Stimulated activated CD4-positive, alpha-beta T cell treated with anti-CD3 and anti-CD28 coated beads, Interleukin-1b, Interleukin-23, amount 100 ng/mL, for 24 hours (primary cell): ENCODE results near the gene TXK.
"Not testable (repeated sequence)": the region's sequence is repeated elsewhere in the genome, so short reads cannot be mapped to it uniquely, and the experiment has no call there.

Experiments
- DNase-seq, 4 experiments: peaks; one replicate each; pipeline ENCODE4 v3.0.0-alpha.2; 2020; ENCODE audit warnings: low read depth in 4 of 4, low spot score in 1 of 4

Gene TXK

DNA sequence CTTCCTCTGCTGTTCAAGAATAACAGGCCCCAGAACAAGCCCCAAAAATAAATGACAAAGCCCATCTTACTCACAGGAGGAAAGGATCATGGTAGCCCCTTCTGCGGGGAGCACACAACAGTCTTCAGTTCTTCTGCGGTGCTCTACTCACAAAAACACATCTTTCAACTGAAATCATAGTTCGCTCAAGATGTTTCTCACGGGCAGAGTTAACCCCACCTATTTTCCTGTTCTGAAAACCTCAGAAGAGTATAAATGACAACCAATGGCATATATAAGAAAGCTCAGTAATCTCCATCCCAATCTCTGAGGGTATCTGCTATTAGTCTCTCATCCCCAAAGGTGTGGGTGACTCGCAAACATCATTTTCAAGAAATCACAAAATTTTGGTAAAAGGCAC lies at the start of gene TXK:
TXK (minus strand) TSS at position 170 of the 400 bp plus-strand sequence; CDS start at position 90, 80 bp downstream.
- no peak for DNase-seq

DNA sequence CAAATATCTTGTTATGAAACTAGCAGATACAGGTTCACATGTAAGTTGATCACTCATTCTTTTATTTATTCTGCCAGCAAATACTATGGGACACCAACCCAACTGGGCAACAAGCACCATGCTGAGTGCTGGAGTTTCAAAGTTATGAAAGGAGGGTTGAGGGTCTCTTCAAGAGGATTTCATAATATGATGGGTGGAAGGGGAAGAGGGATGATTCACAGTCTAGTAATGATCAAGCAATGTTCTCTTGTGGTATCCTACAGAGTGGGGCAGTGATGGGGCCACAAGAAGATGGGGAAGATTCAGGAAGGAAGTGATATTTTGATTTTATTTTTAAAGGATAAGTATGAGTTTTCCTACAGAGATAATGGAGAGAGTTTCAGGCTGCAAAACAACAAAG lies 46.2 kb upstream of the TXK start:
- no peak for DNase-seq

DNA sequence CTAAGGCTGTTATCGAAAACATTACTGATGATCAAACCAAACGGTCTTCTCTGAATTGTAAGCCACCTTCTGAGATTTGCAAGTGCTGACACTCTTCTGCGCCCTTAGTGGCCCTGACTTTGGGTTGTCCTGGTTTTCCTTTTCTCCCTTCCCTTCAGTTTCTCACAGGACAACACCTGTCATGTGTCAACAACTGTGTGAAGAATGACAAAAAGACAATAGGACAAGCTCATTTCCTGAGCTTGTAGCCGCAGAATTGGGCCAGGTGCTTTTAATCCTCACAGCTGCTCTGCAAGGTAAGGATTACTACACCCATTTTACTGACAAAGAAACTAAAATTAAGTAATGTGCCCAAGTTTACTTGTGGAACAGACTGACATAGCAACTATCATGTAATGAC lies 44.9 kb upstream of the TXK start:
- DNase-seq = no peak

DNA sequence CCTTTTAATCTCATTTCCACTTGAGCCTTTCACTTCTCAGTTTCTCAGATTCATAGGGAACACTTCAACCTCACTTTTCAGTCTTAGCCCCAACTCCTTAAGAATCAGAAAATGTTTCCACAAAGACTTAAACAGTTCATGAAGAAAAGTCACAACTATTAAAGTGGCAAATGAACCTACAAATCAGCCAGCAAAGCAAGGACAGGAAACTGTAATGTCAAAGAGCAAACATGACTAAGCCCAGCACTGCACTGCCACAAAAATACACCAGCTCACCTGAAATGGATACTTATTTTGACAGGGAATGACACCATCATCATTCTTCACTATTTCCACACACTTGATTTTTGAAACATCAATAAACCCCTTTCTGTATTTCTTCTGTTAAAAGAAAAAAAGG lies 41.8 kb upstream of the TXK start:
- DNase-seq = no peak

DNA sequence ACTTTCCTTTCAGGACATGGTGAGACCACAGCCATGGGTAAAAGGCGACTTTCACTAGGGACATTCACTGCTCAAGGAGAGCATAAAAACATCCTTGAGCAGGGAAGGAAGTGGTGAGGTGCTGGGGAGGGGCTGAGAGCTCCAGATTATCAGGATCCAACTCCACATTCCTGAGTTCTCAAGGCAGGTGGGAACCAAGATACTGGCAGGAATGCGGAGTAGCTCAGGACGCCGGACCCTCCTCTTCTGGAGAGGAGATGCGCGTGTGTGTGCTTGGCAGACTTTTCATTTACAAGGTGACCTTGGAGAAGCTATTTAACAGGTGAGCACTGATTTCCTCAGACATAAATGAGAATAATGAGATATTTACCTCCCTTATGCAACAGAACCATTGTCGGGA lies 41.3 kb upstream of the TXK start:
- no peak for DNase-seq

- DNase-seq = no peak
These were observed 39.3 kb upstream of the TXK start for GRCh38 chr4:48173056-48173991.

DNA sequence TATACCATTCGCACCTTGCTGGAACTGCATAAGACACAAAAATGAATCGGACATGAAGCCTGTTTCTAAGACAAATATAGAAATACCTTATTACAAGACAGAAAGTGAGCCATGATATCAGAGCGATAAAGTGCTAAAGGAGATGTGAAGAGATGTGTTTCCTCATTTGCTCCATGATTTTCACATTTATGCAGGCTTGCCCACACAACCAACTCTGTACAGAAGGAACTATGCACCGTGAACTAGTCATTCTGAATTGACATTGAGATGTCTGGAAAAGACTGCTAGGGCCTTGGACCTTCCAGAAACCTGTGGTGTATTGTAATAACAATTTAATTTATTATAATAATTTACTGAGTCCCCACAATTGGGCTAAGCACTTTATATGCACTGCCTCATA lies 38.6 kb upstream of the TXK start:
- DNase-seq = no peak

DNA sequence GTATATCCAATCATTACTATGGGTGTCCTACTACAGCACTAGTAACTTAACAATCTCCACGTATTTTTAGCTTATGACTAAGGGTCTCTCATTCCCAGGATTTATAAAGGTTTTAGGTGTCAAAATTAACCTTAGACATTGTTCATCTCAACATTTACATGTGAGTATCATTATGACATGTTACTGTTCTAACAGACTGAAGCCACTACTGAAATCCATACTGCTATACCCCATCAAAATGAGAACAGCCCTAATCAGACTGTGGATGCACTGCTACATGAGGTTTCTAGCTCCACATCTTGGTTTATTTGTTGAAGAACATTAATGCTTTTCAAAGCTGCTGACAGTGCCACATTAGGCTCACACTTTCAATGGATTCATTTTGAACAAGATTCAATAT lies 35.6 kb upstream of the TXK start:
- no peak for DNase-seq

- DNase-seq = no peak
These were observed 33.7 kb upstream of the TXK start for GRCh38 chr4:48167538-48168263.

DNA sequence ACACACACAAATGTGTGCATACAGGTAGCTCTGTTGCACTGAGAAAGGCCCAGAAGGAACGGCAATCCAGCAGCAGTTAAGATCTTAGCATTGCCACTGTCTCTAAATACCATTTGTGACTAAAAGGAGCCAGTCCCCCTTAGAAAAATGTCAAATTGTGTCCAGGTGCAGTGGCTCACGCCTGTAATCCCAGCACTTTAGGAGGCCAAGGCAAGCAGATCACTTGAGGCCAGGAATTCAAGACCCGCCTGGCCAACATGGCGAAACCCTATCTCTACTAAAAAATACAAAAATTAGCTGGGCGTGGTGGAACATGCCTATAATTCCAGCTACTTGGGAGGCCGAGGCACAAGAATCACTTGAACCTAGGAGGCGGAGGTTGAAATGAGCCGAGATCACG lies 30.5 kb upstream of the TXK start:
- not testable (repeated sequence) for DNase-seq

GRCh38 chr4:48163746-48164145 lies 29.7 kb upstream of the TXK start:
- no peak for DNase-seq

GRCh38 chr4:48162162-48162561 lies 28.1 kb upstream of the TXK start:
- no peak for DNase-seq

DNA sequence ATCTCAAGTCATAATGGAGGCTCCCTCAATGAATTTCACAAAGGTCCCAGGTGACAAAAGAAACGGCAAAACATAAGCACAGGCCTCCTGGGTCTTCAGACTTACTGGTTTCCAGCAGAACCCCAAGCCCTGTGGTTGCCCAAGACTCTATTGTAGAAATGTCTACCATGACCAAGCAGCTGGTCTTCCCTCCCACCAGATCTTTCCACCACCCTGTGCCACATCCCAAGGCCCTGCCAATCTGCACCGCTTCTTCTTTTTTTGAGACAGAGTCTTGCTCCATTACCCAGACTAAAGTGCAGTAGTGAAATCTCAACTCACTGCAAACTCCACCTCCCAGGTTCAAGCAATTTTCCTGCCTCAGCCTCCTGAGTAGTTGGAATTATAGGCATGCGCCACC lies 23.2 kb upstream of the TXK start:
- DNase-seq = no peak

- DNase-seq = no peak
These were observed 22.4 kb upstream of the TXK start for GRCh38 chr4:48156423-48156822.

- no peak for DNase-seq
These were observed 19.9 kb upstream of the TXK start for GRCh38 chr4:48153791-48154550.

DNA sequence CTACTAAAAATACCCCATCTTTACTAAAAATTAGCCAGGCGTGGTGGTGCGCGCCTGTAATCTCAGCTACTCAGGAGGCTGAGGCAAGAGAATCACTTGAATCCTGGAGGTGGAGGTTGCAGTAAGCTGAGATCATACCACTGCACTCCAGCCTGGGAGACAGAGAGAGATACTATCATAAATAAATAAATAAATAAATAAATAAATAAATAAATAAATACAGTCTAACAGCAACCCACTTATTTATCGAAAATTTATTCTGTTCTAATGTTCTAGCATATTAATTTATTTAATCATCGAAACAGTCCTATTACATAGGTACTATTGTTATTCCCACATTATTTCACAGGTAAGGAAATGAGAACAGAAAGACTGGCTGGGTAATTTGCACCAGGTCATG lies 18.2 kb upstream of the TXK start:
- no peak for DNase-seq

DNA sequence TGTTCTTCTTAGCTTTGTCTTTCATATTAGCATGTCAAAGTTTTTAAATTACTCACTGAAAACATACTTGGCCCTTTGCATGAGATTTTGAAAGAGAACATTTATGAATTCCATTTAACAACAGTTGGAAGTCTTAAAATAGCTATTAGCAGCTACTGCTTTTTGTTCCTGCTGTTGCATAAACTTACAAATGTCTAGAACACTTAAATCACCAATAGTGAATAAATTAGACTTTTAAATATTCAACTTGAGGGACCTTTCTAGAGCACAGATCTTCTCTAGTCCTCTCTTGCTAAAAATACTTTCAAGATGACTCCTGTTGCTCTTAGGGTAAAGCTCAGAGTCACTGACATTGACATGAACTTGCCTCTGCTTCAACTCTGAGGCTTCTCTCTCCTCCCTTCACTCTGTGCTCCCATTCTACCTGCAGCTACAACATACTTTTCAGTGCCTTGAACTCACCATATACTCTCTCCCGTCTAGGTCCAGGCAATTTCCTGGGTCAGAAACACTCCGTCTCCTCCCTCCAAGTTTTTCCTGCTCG lies 15.8 kb upstream of the TXK start:
- no peak for DNase-seq

DNA sequence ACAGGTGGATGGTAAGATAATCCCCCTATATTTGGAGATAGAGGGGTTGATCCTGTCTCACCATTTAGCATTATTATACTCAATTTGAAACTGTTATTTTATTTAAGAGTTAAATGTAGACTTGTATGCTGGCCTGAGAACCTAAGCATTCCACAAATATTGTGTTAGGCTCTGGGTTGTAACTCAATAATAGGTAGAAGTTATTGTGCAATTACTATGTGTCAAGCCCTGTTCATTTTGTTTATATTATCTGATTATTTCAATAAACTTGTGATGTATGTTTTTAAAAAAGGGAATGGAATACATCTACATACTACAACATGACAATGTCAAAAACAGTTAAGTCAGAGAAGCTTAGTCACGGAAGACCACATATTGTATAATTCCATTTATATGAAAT lies 13.6 kb upstream of the TXK start:
- no peak for DNase-seq

GRCh38 chr4:48141048-48141447 lies 7.0 kb upstream of the TXK start:
- DNase-seq = no peak

DNA sequence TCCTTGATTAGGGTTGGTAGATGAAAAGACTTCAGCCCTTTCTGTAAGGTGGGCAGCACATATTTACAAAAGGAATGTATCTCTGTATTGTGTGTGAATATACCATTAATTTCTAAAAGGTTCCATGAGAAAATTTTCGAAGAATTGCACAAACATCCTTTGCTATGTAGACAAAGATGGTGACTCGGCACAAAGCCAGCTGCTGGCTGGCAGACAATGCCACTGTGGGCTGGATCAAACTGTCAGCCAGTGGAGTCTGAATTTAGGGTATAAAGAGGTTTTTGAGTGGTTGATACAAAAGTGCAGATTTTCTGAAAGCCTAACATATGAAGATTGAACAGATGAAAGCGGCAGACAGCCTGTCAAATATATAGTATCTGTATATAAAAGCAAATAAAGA lies 5.6 kb upstream of the TXK start:
- no peak for DNase-seq

- no peak for DNase-seq
These were observed 4.9 kb upstream of the TXK start for GRCh38 chr4:48138936-48139335.
